Activated CD4-positive, alpha-beta T cell treated with anti-CD3 and anti-CD28 coated beads, Interleukin-2, amount 10 ng/mL, durations not matched to agents 24 days and 14 days (primary cell): ENCODE results near the gene CLIC6. TPM values are rescaled to one million over a fixed set of nuclear protein-coding genes. Genes with fewer than 3 reads are reported as not detected.
A peak's percentile ranks its signal among the peaks of the same experiment; 100 is the strongest.

Experiments used
- DNase-seq: peaks from one replicate; pipeline ENCODE4 v3.0.0; 2022
- H3K27ac Mint-ChIP-seq: one replicate; pipeline ENCODE4 v1.8.0; 2022; ENCODE audit warnings: mild to moderate bottlenecking, mixed read lengths
- H3K27me3 Mint-ChIP-seq: one replicate; pipeline ENCODE4 v1.8.0; 2022; ENCODE audit warnings: mixed read lengths
- H3K36me3 Mint-ChIP-seq: one replicate; pipeline ENCODE4 v1.8.0; 2022; ENCODE audit warnings: low read depth, mild to moderate bottlenecking, mixed read lengths
- H3K4me1 Mint-ChIP-seq: one replicate; pipeline ENCODE4 v1.8.0; 2021; ENCODE audit warnings: mixed read lengths
- H3K4me3 Mint-ChIP-seq: one replicate; pipeline ENCODE4 v1.8.0; 2022; ENCODE audit warnings: mild to moderate bottlenecking, moderate library complexity, mixed read lengths
- H3K9me3 Mint-ChIP-seq: one replicate; pipeline ENCODE4 v1.8.0; 2021; ENCODE audit warnings: mixed read lengths
- intact Hi-C: fragments of 100-400 bp; cut with micrococcal nuclease; formaldehyde crosslinking; loops from one replicate; pipeline ENCODE4 v1.15.1; 2023
- total RNA-seq: library from RNA; stranded (reverse); gene quantifications from 2 replicates; pipeline ENCODE4 v1.2.3, GENCODE V29; 2022

The CLIC6 gene
- total RNA-seq, 1 donor from 2014 or later = not detected

- Mint-ChIP-seq H3K9me3 (no peaks in the 10 kb centered on the region), H3K27me3 (peaks cover 37% of the 10 kb centered on the region), H3K4me3 (no peak overlapping the region), H3K4me1 (peaks cover 4% of the 10 kb centered on the region), H3K36me3 (no peaks in the 10 kb centered on the region), H3K27ac (no peak overlapping the region)
- no peak for DNase-seq
- intact Hi-C loops = loop anchor here (2.0 to 5.0 kb wide), 3 partner anchors 196 to 1149 kb away; no protein-coding TSS in a partner anchor
Observed at GRCh38 chr21:34691390-34692032, 22.7 kb downstream of the CLIC6 start.

- no peak overlapping the region for H3K27ac Mint-ChIP-seq
- H3K36me3 Mint-ChIP-seq = no peaks in the 10 kb centered on the region
- H3K4me3 Mint-ChIP-seq = no peak overlapping the region
- H3K9me3 Mint-ChIP-seq = no peaks in the 10 kb centered on the region
- H3K27me3 Mint-ChIP-seq = peaks cover 37% of the 10 kb centered on the region
- intact Hi-C loops = loop anchor here (1.0 to 5.0 kb wide), 4 partner anchors 195 to 1336 kb away; no protein-coding TSS in a partner anchor
- no peak for DNase-seq
- peaks cover 4% of the 10 kb centered on the region for H3K4me1 Mint-ChIP-seq
Observed at GRCh38 chr21:34692458-34693020, 23.7 kb downstream of the CLIC6 start.

GRCh38 chr21:34693192-34693810, 24.5 kb downstream of the CLIC6 start:
- Mint-ChIP-seq H3K4me1 (peaks cover 2% of the 10 kb centered on the region), H3K27ac (no peak overlapping the region), H3K4me3 (no peak overlapping the region), H3K36me3 (no peaks in the 10 kb centered on the region), H3K9me3 (no peaks in the 10 kb centered on the region), H3K27me3 (peaks cover 38% of the 10 kb centered on the region)
- intact Hi-C loops = loop anchor here (1.0 to 5.0 kb wide), 4 partner anchors 194 to 1335 kb away; no protein-coding TSS in a partner anchor
- DNase-seq = peak; percentile 83

GRCh38 chr21:34695434-34695833, 26.6 kb downstream of the CLIC6 start:
- H3K27ac Mint-ChIP-seq = no peak overlapping the region
- peaks cover 1% of the 10 kb centered on the region for H3K4me1 Mint-ChIP-seq
- intact Hi-C loops = no loop called here
- H3K9me3 Mint-ChIP-seq = no peaks in the 10 kb centered on the region
- H3K4me3 Mint-ChIP-seq = no peak overlapping the region
- H3K27me3 Mint-ChIP-seq = peaks cover 24% of the 10 kb centered on the region
- H3K36me3 Mint-ChIP-seq = no peaks in the 10 kb centered on the region
- no peak for DNase-seq

- H3K27ac Mint-ChIP-seq = no peak overlapping the region
Observed at GRCh38 chr21:34696121-34696520, 27.3 kb downstream of the CLIC6 start.

GRCh38 chr21:34697826-34698225, 29.0 kb downstream of the CLIC6 start:
- Mint-ChIP-seq H3K27ac (no peak overlapping the region), H3K4me3 (no peak overlapping the region), H3K27me3 (peaks cover 7% of the 10 kb centered on the region), H3K9me3 (no peaks in the 10 kb centered on the region), H3K4me1 (peaks cover 1% of the 10 kb centered on the region), H3K36me3 (no peaks in the 10 kb centered on the region)
- intact Hi-C loops = no loop called here
- DNase-seq = no peak

More at GRCh38 chr21:34696121-34696520, 27.3 kb downstream of the CLIC6 start:
- no peaks in the 10 kb centered on the region for H3K9me3 Mint-ChIP-seq
- no peaks in the 10 kb centered on the region for H3K36me3 Mint-ChIP-seq
- intact Hi-C loops = no loop called here
- peaks cover 23% of the 10 kb centered on the region for H3K27me3 Mint-ChIP-seq
- H3K4me1 Mint-ChIP-seq = peaks cover 1% of the 10 kb centered on the region
- H3K4me3 Mint-ChIP-seq = no peak overlapping the region
- no peak for DNase-seq

- Mint-ChIP-seq H3K27me3 (peaks cover 4% of the 10 kb centered on the region), H3K9me3 (no peaks in the 10 kb centered on the region)
Observed at GRCh38 chr21:34698270-34699015, 29.6 kb downstream of the CLIC6 start.

GRCh38 chr21:34700605-34701004, 31.8 kb downstream of the CLIC6 start:
- DNase-seq = no peak
- no peaks in the 10 kb centered on the region for H3K36me3 Mint-ChIP-seq
- H3K4me3 Mint-ChIP-seq = no peak overlapping the region
- peaks cover 10% of the 10 kb centered on the region for H3K27me3 Mint-ChIP-seq
- H3K9me3 Mint-ChIP-seq = no peaks in the 10 kb centered on the region
- no peaks in the 10 kb centered on the region for H3K4me1 Mint-ChIP-seq
- intact Hi-C loops = no loop called here
- no peak overlapping the region for H3K27ac Mint-ChIP-seq

More at GRCh38 chr21:34698270-34699015, 29.6 kb downstream of the CLIC6 start:
- no peaks in the 10 kb centered on the region for H3K36me3 Mint-ChIP-seq
- no peak overlapping the region for H3K27ac Mint-ChIP-seq
- no peak for DNase-seq
- H3K4me1 Mint-ChIP-seq = peaks cover 1% of the 10 kb centered on the region
- H3K4me3 Mint-ChIP-seq = no peak overlapping the region
- intact Hi-C loops = no loop called here

- intact Hi-C loops = no loop called here
- no peak overlapping the region for H3K4me3 Mint-ChIP-seq
- H3K9me3 Mint-ChIP-seq = no peaks in the 10 kb centered on the region
- peaks cover 3% of the 10 kb centered on the region for H3K4me1 Mint-ChIP-seq
- H3K36me3 Mint-ChIP-seq = no peaks in the 10 kb centered on the region
- H3K27ac Mint-ChIP-seq = no peak overlapping the region
- DNase-seq = no peak
- peaks cover 17% of the 10 kb centered on the region for H3K27me3 Mint-ChIP-seq
Observed at GRCh38 chr21:34701726-34702125, 32.9 kb downstream of the CLIC6 start.

GRCh38 chr21:34702341-34703170, 33.8 kb downstream of the CLIC6 start:
- no peak overlapping the region for H3K27ac Mint-ChIP-seq
- H3K4me3 Mint-ChIP-seq = no peak overlapping the region
- peaks cover 18% of the 10 kb centered on the region for H3K27me3 Mint-ChIP-seq
- no peaks in the 10 kb centered on the region for H3K36me3 Mint-ChIP-seq
- DNase-seq = no peak
- peaks cover 5% of the 10 kb centered on the region for H3K4me1 Mint-ChIP-seq
- H3K9me3 Mint-ChIP-seq = no peaks in the 10 kb centered on the region
- intact Hi-C loops = no loop called here

- DNase-seq = no peak
- no peak overlapping the region for H3K27ac Mint-ChIP-seq
- H3K27me3 Mint-ChIP-seq = peaks cover 17% of the 10 kb centered on the region
- no peak overlapping the region for H3K4me3 Mint-ChIP-seq
- no peaks in the 10 kb centered on the region for H3K36me3 Mint-ChIP-seq
- intact Hi-C loops = no loop called here
- peaks cover 12% of the 10 kb centered on the region for H3K4me1 Mint-ChIP-seq
- H3K9me3 Mint-ChIP-seq = no peaks in the 10 kb centered on the region
Observed at GRCh38 chr21:34703571-34703970, 34.8 kb downstream of the CLIC6 start.

GRCh38 chr21:34704119-34704518, 35.3 kb downstream of the CLIC6 start:
- intact Hi-C loops = no loop called here
- DNase-seq = no peak
- no peak overlapping the region for H3K4me3 Mint-ChIP-seq
- H3K9me3 Mint-ChIP-seq = no peaks in the 10 kb centered on the region
- H3K27me3 Mint-ChIP-seq = peaks cover 15% of the 10 kb centered on the region
- H3K4me1 Mint-ChIP-seq = peaks cover 12% of the 10 kb centered on the region
- no peaks in the 10 kb centered on the region for H3K36me3 Mint-ChIP-seq
- H3K27ac Mint-ChIP-seq = no peak overlapping the region

GRCh38 chr21:34705011-34705410, 36.2 kb downstream of the CLIC6 start:
- H3K36me3 Mint-ChIP-seq = no peaks in the 10 kb centered on the region
- no peaks in the 10 kb centered on the region for H3K9me3 Mint-ChIP-seq
- peaks cover 18% of the 10 kb centered on the region for H3K27me3 Mint-ChIP-seq
- intact Hi-C loops = no loop called here
- no peak for DNase-seq
- no peak overlapping the region for H3K4me3 Mint-ChIP-seq
- no peak overlapping the region for H3K27ac Mint-ChIP-seq
- H3K4me1 Mint-ChIP-seq = peaks cover 12% of the 10 kb centered on the region
